Breast epithelium (tissue), 4 donors: ENCODE results near the gene GDI2. TPM values are rescaled to one million over a fixed set of nuclear protein-coding genes. Genes with fewer than 3 reads are reported as not detected.

ENCODE experiments used
- DNase-seq, 2 donors: peaks; one replicate each; pipeline ENCODE4 v3.0.0-alpha.2; 2019; ENCODE audit warnings: low spot score in 2 of 2
- H3K27ac ChIP-seq, 2 donors: fragments of 200-600 bp; sonication (generic) in 1 of 2; one replicate each; pipeline ENCODE4 v1.5.1; 2016 to 2019; ENCODE audit warnings: mild to moderate bottlenecking in 1 of 2
- H3K27me3 ChIP-seq, 2 donors: fragments of 200-600 bp; sonication (generic) in 1 of 2; one replicate each; pipeline versions ENCODE4 v1.5.1 to v1.6.0; 2017 to 2019; ENCODE audit warnings: control low read depth in 1 of 2, mild to moderate bottlenecking in 1 of 2
- H3K36me3 ChIP-seq: fragments of 200-600 bp; one replicate; pipeline ENCODE4 v1.5.1; 2019
- H3K4me1 ChIP-seq, 2 donors: fragments of 200-600 bp; sonication (generic); one replicate each; pipeline ENCODE4 v1.5.1; 2016 to 2019; ENCODE audit warnings: control low read depth in 1 of 2
- H3K4me3 ChIP-seq, 3 donors: fragments of 200-600 bp; sonication (generic); 1 replicate in 2 of 3; 2 replicates in 1 of 3; pipeline ENCODE4 v1.5.1; 2016 to 2019; ENCODE audit warnings: mild to moderate bottlenecking in 3 of 3, moderate library complexity in 2 of 3
- H3K9me3 ChIP-seq, 2 donors: fragments of 200-600 bp; sonication (generic) in 1 of 2; one replicate each; pipeline ENCODE4 v1.5.1; 2016 to 2019; ENCODE audit warnings: control low read depth in 1 of 2
- POLR2A ChIP-seq: fragments of 450-650 bp; IDR thresholded peaks from one replicate; pipeline ENCODE4 v1.6.1; 2016; ENCODE audit warnings: antibody characterized with exemption, mild to moderate bottlenecking, moderate library complexity
- POLR2AphosphoS5 ChIP-seq, 3 donors: sonication (generic); formaldehyde crosslinking; IDR thresholded peaks; one replicate each; pipeline ENCODE4 v1.6.1; 2017; ENCODE audit warnings: antibody characterized with exemption in 3 of 3
- intact Hi-C: fragments of 100-400 bp; cut with DNase I; formaldehyde crosslinking; loops from one replicate; pipeline ENCODE4 v1.15.1; 2023; ENCODE audit warnings: low total_unique reads
- total RNA-seq, 3 donors: library from RNA; depleted of rRNA; stranded (reverse); fragments of >200 nt; gene quantifications; one replicate each; pipeline ENCODE4 v1.1.0, GENCODE V29; 2016
- TF ChIP-seq, protein P1 (sequence below), 3 donors: fragments of 450-650 bp; IDR thresholded peaks; one replicate each; pipeline ENCODE4 v1.5.1; 2016 to 2017; ENCODE audit warnings: antibody characterized with exemption in 3 of 3, mild to moderate bottlenecking in 3 of 3, moderate library complexity in 3 of 3

The GDI2 gene
- total RNA-seq, 3 donors from 2014 or later: 249 to 342 (median 259) TPM

- Histone ChIP-seq H3K36me3 (no peaks in the 10 kb centered on the region), H3K27me3 (no peaks in the 10 kb centered on the region), H3K4me3 (no peak overlapping the region), H3K9me3 (no peaks in the 10 kb centered on the region), H3K27ac (no peak overlapping the region), H3K4me1 (no peaks in the 10 kb centered on the region)
- no peak for TF ChIP-seq POLR2AphosphoS5 (IDR thresholded peaks at IDR 0.05)
- TF ChIP-seq, protein P1, sequence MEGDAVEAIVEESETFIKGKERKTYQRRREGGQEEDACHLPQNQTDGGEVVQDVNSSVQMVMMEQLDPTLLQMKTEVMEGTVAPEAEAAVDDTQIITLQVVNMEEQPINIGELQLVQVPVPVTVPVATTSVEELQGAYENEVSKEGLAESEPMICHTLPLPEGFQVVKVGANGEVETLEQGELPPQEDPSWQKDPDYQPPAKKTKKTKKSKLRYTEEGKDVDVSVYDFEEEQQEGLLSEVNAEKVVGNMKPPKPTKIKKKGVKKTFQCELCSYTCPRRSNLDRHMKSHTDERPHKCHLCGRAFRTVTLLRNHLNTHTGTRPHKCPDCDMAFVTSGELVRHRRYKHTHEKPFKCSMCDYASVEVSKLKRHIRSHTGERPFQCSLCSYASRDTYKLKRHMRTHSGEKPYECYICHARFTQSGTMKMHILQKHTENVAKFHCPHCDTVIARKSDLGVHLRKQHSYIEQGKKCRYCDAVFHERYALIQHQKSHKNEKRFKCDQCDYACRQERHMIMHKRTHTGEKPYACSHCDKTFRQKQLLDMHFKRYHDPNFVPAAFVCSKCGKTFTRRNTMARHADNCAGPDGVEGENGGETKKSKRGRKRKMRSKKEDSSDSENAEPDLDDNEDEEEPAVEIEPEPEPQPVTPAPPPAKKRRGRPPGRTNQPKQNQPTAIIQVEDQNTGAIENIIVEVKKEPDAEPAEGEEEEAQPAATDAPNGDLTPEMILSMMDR (IDR thresholded peaks at IDR 0.05): no peak
- TF ChIP-seq POLR2A: no peak
- no peak for DNase-seq
- intact Hi-C loops: no loop called here
Measured at GRCh38 chr10:5757766-5758517, 55.3 kb downstream of the GDI2 start.

GRCh38 chr10:5752301-5752871 is 60.8 kb downstream of the GDI2 start:
- TF ChIP-seq POLR2A (no peak), POLR2AphosphoS5 (IDR thresholded peaks at IDR 0.05) (no peak)
- TF ChIP-seq, protein P1 (IDR thresholded peaks at IDR 0.05): no peak
- DNase-seq: no peak
- no peaks in the 10 kb centered on the region for H3K36me3 ChIP-seq
- H3K4me3 ChIP-seq: no peak overlapping the region
- H3K27ac ChIP-seq: no peak overlapping the region
- H3K4me1 ChIP-seq: no peaks in the 10 kb centered on the region
- no peaks in the 10 kb centered on the region for H3K9me3 ChIP-seq
- H3K27me3 ChIP-seq: no peaks in the 10 kb centered on the region
- intact Hi-C loops: no loop called here

GRCh38 chr10:5751601-5752253 is 61.5 kb downstream of the GDI2 start:
- Histone ChIP-seq H3K27ac (no peak overlapping the region), H3K36me3 (no peaks in the 10 kb centered on the region)

GRCh38 chr10:5748394-5748803 is 64.8 kb downstream of the GDI2 start:
- intact Hi-C loops: no loop called here
- TF ChIP-seq POLR2A (no peak), POLR2AphosphoS5 (IDR thresholded peaks at IDR 0.05) (no peak)
- TF ChIP-seq, protein P1 (IDR thresholded peaks at IDR 0.05): no peak
- H3K4me1 ChIP-seq: no peaks in the 10 kb centered on the region
- H3K4me3 ChIP-seq: no peak overlapping the region
- DNase-seq: no peak
- no peaks in the 10 kb centered on the region for H3K9me3 ChIP-seq
- no peak overlapping the region for H3K27ac ChIP-seq
- H3K27me3 ChIP-seq: no peaks in the 10 kb centered on the region
- H3K36me3 ChIP-seq: no peaks in the 10 kb centered on the region

More at GRCh38 chr10:5751601-5752253, 61.5 kb downstream of the GDI2 start:
- Histone ChIP-seq H3K4me1 (no peaks in the 10 kb centered on the region), H3K27me3 (no peaks in the 10 kb centered on the region), H3K9me3 (no peaks in the 10 kb centered on the region), H3K4me3 (no peak overlapping the region)
- DNase-seq: no peak
- intact Hi-C loops: no loop called here
- no peak for TF ChIP-seq POLR2A
- TF ChIP-seq, protein P1 (IDR thresholded peaks at IDR 0.05): no peak
- TF ChIP-seq POLR2AphosphoS5 (IDR thresholded peaks at IDR 0.05): no peak

GRCh38 chr10:5746197-5746596 is 67.0 kb downstream of the GDI2 start:
- Histone ChIP-seq H3K4me1 (no peaks in the 10 kb centered on the region), H3K27ac (no peak overlapping the region), H3K27me3 (no peaks in the 10 kb centered on the region), H3K4me3 (no peak overlapping the region), H3K9me3 (no peaks in the 10 kb centered on the region), H3K36me3 (no peaks in the 10 kb centered on the region)
- DNase-seq: no peak
- intact Hi-C loops: no loop called here
- TF ChIP-seq, protein P1 (IDR thresholded peaks at IDR 0.05): no peak
- TF ChIP-seq POLR2AphosphoS5 (IDR thresholded peaks at IDR 0.05): no peak
- TF ChIP-seq POLR2A: no peak
